Heart left ventricle (tissue), 13 donors: ENCODE measurements around the gene ZNF71.

ENCODE experiments used
- CTCF ChIP-seq, 12 donors: fragments of 200-600 bp; sonication (generic) in 4 of 12; IDR thresholded peaks; one replicate each; pipeline versions ENCODE4 v1.5.0 to v1.8.0; 2018 to 2022; ENCODE audit warnings: antibody characterized with exemption in 12 of 12, mild to moderate bottlenecking in 5 of 12
- POLR2A ChIP-seq, 2 donors: fragments of 450-650 bp; IDR thresholded peaks; one replicate each; pipeline ENCODE4 v1.6.1; 2017; ENCODE audit warnings: antibody characterized with exemption in 2 of 2, mild to moderate bottlenecking in 2 of 2, moderate library complexity in 2 of 2
- donor health status: ischemic (EF 13 %, LVEDD 7.1; RV severe dilation, severe dysfunction).
- donor health status: DM: no; HTN: yes; CAD: no.
- donor health status: DM: no; HTN: no; CAD: no.
- donor health status: ischemic (EF 25% LVEDD 6.9; RV normal size, moderate dysfunction).
- donor health status: ischemic (EF 25% LVEDD 5.7; RV mildly dilated, moderate dysfunction).
- donor health status: ischemic (EF 35%, LVEDD 5.7; RV mildly dilated, moderate dysfunction).
- donor health status: nonischemic (EF 11% LVEDD 7.7; RV severe dilation, severe dysfunction).
- donor health status: DM: yes; HTN: yes; CAD: no.
- donor health status: PGD.
- donor health status: ischemic (EF 29% LVEDD 5.4; RV normal size, mild dysfunction).
- donor health status: nonischemic (EF 23%, LVEDD 6.1; RV moderate dilation, normal function).

- TF ChIP-seq POLR2A (IDR thresholded peaks at IDR 0.05) = no peak
- TF ChIP-seq CTCF (IDR thresholded peaks at IDR 0.05) = no peak
Measured at GRCh38 chr19:56611288-56611687, 16.2 kb downstream of the ZNF71 start.
